HCT116 (cell line): ENCODE results near the gene LMNA.

Source experiments
- EZH2phosphoT487 ChIP-seq: fragments of 200-600 bp; IDR thresholded peaks from 2 replicates; pipeline ENCODE4 v1.6.1; 2018; ENCODE audit warnings: antibody characterized with exemption, borderline replicate concordance
- POLR2A ChIP-seq: IDR thresholded peaks from 2 replicates; pipeline ENCODE4 v1.7.0; 2011; ENCODE audit warnings: borderline replicate concordance; ENCODE audit not compliant: insufficient read depth, insufficient read length; ENCODE audit errors: extremely low read depth
- SRF ChIP-seq: IDR thresholded peaks from 2 replicates; pipeline ENCODE4 v1.6.1; 2012; ENCODE audit warnings: low read depth
- TF ChIP-seq, protein P1 (sequence below), 3 experiments: fragments of 200-600 bp in 1 of 3; sonication (generic) in 1 of 3; IDR thresholded peaks in 2 of 3; conservative IDR thresholded peaks in 1 of 3; 2 replicates each; pipeline ENCODE4 v1.5.1; 2012 to 2017; ENCODE audit warnings: low read depth in 2 of 3, low read length in 2 of 3, antibody characterized with exemption in 1 of 3, borderline replicate concordance in 1 of 3, control low read depth in 1 of 3, mild to moderate bottlenecking in 1 of 3, mixed read lengths in 1 of 3, mixed run types in 1 of 3, moderate library complexity in 1 of 3; ENCODE audit not compliant: insufficient read depth in 1 of 3

- TF ChIP-seq, protein P1, sequence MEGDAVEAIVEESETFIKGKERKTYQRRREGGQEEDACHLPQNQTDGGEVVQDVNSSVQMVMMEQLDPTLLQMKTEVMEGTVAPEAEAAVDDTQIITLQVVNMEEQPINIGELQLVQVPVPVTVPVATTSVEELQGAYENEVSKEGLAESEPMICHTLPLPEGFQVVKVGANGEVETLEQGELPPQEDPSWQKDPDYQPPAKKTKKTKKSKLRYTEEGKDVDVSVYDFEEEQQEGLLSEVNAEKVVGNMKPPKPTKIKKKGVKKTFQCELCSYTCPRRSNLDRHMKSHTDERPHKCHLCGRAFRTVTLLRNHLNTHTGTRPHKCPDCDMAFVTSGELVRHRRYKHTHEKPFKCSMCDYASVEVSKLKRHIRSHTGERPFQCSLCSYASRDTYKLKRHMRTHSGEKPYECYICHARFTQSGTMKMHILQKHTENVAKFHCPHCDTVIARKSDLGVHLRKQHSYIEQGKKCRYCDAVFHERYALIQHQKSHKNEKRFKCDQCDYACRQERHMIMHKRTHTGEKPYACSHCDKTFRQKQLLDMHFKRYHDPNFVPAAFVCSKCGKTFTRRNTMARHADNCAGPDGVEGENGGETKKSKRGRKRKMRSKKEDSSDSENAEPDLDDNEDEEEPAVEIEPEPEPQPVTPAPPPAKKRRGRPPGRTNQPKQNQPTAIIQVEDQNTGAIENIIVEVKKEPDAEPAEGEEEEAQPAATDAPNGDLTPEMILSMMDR (IDR thresholded peaks at IDR 0.05 in 2 of 3, conservative IDR thresholded peaks at IDR 0.05 in 1 of 3; ENCODE audit: borderline replicate concordance in 1 of 3, insufficient read depth in 1 of 3, low read depth in 2 of 3, low read length in 2 of 3), result peak in 2 of 3 experiments; percentile 26 to 32; a peak in 3 of 6 replicates
- TF ChIP-seq EZH2phosphoT487, result no peak
- no peak for TF ChIP-seq POLR2A
- TF ChIP-seq SRF, result no peak
Observed at GRCh38 chr1:156172696-156173470, 58.4 kb downstream of the LMNA start.
